Measurements from ENCODE around the gene SSBP4.

DNA sequence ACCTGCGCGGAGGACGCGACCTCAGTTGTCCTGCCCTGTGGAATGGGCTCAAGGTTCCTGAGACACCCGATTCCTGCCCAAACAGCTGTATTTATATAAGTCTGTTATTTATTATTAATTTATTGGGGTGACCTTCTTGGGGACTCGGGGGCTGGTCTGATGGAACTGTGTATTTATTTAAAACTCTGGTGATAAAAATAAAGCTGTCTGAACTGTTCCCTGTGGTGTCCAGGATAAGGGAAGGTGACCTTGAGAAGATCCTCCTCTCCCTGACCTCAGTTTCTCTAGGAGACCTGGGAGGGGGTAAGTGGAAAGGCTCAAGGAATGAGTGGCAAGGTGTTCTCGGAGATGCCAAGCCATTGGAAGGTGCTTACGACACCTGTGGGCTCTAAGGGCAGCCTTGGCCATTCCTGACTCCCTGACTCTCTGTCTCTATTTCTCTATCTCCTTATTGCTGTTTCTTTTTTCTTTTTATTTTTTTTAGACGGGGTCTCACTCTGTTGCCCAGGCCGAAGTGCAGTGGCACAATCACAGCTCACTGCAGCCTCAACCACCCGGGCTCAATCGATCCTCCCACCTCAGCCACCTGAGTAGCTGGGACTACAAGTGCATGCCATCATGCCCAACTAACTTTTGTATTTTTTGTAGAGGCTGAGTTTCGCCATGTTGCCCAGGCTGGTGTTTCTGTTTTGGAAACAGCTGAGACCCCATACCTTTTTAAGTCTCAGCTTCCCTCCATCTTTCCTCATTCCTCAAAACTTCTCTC lies 30.1 kb upstream of the SSBP4 start:
- no peak for TF ChIP-seq CTCF (IDR thresholded peaks at IDR 0.05)
- no peak for TF ChIP-seq POLR2A (IDR thresholded peaks at IDR 0.05)

Measured in lower leg skin (tissue), 3 donors.